Gastroesophageal sphincter (tissue), 3 donors: ENCODE measurements around the gene NPHP4.

Experiments
- CTCF ChIP-seq, 4 experiments: fragments of 200-600 bp in 2 of 4; fragments of 450-650 bp in 2 of 4; sonication (generic) in 1 of 4; IDR thresholded peaks; one replicate each; pipeline ENCODE4 v1.5.1; 2017 to 2019; ENCODE audit warnings: antibody characterized with exemption in 4 of 4, mild to moderate bottlenecking in 2 of 4, moderate library complexity in 2 of 4
- POLR2A ChIP-seq, 2 donors: fragments of 450-650 bp; IDR thresholded peaks; one replicate each; pipeline ENCODE4 v1.6.1; 2017; ENCODE audit warnings: antibody characterized with exemption in 2 of 2, mild to moderate bottlenecking in 2 of 2, moderate library complexity in 1 of 2
- POLR2AphosphoS5 ChIP-seq: sonication (generic); formaldehyde crosslinking; IDR thresholded peaks from one replicate; pipeline ENCODE4 v1.6.1; 2017; ENCODE audit warnings: antibody characterized with exemption

- TF ChIP-seq CTCF (IDR thresholded peaks at IDR 0.05): no peak
- TF ChIP-seq POLR2A (IDR thresholded peaks at IDR 0.05): no peak
- TF ChIP-seq POLR2AphosphoS5: no peak
These were observed 26.6 kb downstream of the NPHP4 start for GRCh38 chr1:5965586-5966131.
